Hematopoietic multipotent progenitor cell (in vitro differentiated cells): ENCODE results near the gene TSPAN17. TPM values are rescaled to one million over a fixed set of nuclear protein-coding genes. Genes with fewer than 3 reads are reported as not detected.

Source experiments
- DNase-seq, 3 donors: peaks; one replicate each; pipeline ENCODE4 v3.0.0-alpha.2; 2011 to 2015; ENCODE audit warnings: low read depth in 2 of 3, low spot score in 2 of 3
- total RNA-seq: library from RNA; depleted of rRNA; stranded (reverse); fragments of >200 nt; gene quantifications from one replicate; pipeline ENCODE4 v1.2.3, GENCODE V29; 2012

TSPAN17 gene
- total RNA-seq, 1 donor: 21.0 TPM

GRCh38 chr5:176620333-176620981 is 26.8 kb upstream of the TSPAN17 start:
- no peak for DNase-seq

DNA sequence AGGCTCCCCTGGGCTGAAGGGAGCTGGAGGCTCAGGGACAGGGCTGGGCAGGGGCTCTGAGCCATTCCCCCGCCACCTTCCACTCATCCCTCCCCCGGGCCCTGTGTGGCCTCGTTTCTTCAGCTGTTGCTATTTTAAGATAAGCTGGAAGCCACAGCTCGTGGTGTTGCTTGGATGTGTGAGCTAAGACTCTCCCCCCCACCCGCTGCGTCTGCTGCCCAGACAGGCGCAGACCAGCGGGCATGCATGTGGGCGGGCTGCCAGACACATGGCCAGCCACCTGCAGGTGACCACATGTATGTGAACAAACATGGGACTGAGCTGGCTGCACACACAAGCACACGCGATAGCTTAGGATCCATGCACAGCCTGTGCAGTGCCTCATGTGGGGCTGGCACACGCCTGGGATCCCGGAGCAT is 25.6 kb upstream of the TSPAN17 start:
- DNase-seq: no peak

GRCh38 chr5:176624142-176624541 is 23.1 kb upstream of the TSPAN17 start:
- DNase-seq: no peak

- no peak for DNase-seq
Observed at GRCh38 chr5:176624938-176625337, 22.3 kb upstream of the TSPAN17 start.

DNA sequence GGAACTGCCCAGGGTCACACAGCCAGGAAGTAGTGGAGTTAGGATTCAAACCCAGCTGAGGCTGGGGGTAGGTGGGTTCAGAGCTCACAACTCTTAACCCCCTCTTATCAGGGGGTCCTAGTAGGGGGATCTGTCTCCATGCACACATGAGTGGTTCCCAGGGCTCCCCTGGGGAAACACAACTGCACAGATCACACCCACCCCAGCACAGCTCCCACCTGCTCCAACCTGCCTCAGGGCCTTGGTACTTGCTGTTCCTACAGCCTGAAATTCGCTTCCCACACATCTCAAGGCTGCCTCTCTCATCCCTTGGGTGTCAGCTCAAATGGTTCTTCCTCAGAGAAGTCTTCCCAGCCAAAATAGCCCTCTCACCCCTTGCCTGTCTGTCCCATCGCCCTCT is 21.8 kb upstream of the TSPAN17 start:
- no peak for DNase-seq

GRCh38 chr5:176625966-176626875 is 21.1 kb upstream of the TSPAN17 start:
- no peak for DNase-seq

DNA sequence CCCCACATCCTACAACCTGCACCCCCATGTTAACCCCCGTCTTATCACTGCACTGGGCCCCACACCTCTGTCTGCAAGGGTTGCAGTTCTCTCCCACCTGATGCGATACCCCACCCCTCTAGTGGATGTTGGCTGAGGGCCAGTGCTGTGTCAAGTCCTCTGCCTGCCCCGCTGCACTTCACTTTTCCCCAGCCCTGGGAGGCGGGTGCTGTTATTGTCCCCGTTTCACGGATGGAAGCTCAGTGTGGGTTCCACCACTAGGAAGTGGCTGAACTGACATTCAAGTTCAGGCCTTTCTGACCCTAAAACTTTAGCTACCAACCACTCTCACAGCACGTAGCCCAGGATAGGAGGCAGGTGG is 20.4 kb upstream of the TSPAN17 start:
- DNase-seq: no peak

- no peak for DNase-seq
Observed at GRCh38 chr5:176627582-176627981, 19.7 kb upstream of the TSPAN17 start.

DNA sequence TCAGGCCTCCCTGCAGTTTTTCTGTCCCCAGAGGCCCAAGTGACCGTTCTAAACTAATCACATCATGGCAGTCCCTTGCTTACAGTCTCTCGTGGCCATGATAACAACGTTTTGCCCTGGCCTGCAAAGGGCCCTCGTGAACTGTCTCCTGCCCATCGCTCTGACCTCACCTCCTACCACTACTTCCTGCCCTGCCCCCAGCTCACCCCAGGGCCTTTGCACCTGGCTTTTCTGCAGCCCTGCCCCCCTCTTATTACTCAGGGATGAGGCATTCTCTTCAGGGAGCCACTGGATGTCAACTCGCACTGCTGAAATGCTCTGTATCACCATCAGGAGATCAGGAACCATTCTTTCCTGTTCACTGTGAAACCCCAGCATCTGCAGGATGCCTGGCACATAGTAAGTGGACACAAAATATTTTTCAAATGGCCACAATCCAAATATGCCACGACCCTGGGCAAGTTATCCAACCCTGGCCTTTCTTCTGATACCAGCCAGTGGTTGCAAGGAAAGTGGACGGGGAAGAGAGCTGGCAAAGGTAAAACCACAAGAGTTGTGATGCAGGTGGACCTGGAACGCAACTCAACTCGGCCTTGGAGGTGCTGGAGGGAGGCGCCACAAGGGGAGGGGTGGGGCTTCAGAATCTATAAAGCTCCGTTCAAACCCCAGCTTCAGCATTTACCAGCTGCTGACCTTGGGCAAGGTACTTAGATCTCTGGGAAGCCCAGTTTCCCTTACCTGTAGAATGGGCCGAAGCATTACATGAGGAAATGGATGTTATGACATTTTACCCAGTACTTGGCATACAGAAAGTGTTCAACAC is 18.7 kb upstream of the TSPAN17 start:
- no peak for DNase-seq

- no peak for DNase-seq
Observed at GRCh38 chr5:176629317-176629852, 17.9 kb upstream of the TSPAN17 start.

- peak in 2 of 3 donors; percentile 46 to 57 for DNase-seq
Observed at GRCh38 chr5:176629853-176630680, 17.2 kb upstream of the TSPAN17 start, which contains the start of the genes EIF4E1B and SNCB. Gene EIF4E1B, plus strand, starts transcription at chr5:176630675. Its CDS starts 12,113 bp downstream, at chr5:176642788. Gene SNCB, minus strand, starts transcription at chr5:176630534. Its CDS starts 880 bp downstream, at chr5:176629654.

- no peak for DNase-seq
Observed at GRCh38 chr5:176630681-176631222, 16.5 kb upstream of the TSPAN17 start.

DNA sequence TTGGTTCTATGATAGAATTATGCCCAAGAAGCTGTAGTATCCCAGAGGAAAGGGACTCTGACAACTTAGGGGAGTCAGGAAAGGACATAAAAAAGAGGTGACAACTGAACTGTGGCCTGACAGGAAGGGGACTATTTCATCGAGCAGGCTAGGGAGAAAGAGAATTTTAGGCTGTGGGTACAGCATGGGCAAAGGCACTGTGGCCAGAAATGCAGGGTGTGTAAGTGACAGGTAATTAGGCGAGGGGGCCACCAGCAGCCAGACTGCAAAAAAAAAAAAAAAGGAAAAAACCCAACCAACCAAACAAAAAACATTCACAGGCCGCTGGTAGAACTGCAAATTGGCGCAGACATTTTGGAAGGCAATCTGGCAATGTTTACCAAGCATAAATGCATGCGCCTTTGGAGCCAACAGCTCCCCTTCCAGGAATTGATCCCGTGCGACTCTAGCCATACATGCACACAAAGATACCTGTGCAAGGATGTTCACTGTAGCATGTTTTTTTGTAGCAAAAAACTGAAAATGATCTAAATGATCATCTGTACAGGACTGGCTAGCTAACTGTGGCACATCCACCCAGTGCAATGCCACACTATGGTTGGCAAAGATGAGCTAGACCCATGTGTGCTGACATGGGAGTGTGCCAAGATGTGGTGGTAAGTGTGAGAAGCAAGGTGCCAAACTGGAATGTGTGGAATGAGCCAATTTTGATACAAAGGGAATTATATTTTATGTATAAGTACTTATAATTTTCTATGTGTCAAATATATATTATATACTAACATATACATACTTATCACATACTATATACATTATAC is 15.7 kb upstream of the TSPAN17 start:
- no peak for DNase-seq

GRCh38 chr5:176632745-176633144 is 14.5 kb upstream of the TSPAN17 start:
- no peak for DNase-seq

- DNase-seq: no peak
Observed at GRCh38 chr5:176633598-176633997, 13.7 kb upstream of the TSPAN17 start.

- DNase-seq: no peak
Observed at GRCh38 chr5:176636426-176636825, 10.9 kb upstream of the TSPAN17 start.

DNA sequence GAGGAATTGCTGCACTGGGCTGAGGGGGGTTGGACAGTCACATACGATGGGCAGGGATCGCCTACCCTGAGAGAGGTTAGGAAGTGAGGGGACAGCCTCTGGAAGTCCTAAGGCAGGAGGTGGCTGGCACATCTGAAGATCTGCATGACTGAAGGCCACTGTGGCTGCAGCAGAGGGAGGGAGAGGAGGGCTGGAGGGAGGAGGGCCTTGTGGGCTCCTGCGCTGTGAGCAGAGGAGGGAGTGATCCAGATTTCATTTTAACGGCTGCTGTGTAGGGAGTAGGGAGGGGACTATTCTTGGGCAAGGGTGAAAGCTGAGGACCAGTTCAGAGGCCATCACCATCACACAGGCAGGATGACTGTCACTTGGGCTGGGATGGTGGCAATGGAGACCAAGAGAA is 9.7 kb upstream of the TSPAN17 start:
- no peak for DNase-seq

- no peak for DNase-seq
Observed at GRCh38 chr5:176638437-176638836, 8.8 kb upstream of the TSPAN17 start.

DNA sequence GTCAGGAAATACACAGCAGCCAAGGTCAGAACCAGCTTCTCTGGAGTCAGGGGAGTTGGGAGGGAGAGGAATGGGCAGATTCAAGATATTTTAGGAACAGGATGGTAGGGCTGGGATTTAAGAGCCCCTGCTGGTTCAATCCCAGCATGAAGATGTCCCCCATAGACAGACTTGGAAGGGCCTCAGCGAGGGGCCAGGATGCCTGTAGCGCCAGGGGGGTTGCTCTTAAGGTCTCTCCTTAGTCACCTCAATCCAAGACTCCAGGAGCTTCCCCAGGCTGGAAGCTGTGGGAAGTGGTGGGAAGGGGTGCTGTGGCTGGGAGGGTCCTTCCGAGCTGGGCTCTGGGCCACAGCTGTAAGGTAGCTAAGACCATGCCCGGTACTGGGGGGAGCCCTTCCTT is 8.1 kb upstream of the TSPAN17 start:
- no peak for DNase-seq
